ENCODE data around the gene RAP1A.
"Not testable (repeated sequence)": the region's sequence is repeated elsewhere in the genome, so short reads cannot be mapped to it uniquely, and the experiment has no call there.

Gene RAP1A

GRCh38 chr1:111737216-111738132, 117.9 kb downstream of the RAP1A start:
- Mint-ChIP-seq H3K36me3 (no peaks in the 10 kb centered on the region), H3K4me3 (peak overlapping the region; percentile 89), H3K4me1 (peaks cover 24% of the 10 kb centered on the region), H3K27me3 (peaks cover 20% of the 10 kb centered on the region), H3K27ac (peak overlapping the region; percentile 63), H3K9me3 (no peaks in the 10 kb centered on the region)

GRCh38 chr1:111738133-111738435, 118.5 kb downstream of the RAP1A start:
- peak overlapping the region; percentile 89 for H3K4me3 Mint-ChIP-seq
- H3K27ac Mint-ChIP-seq, result peak overlapping the region; percentile 63
- H3K9me3 Mint-ChIP-seq, result no peaks in the 10 kb centered on the region
- H3K27me3 Mint-ChIP-seq, result peaks cover 20% of the 10 kb centered on the region
- H3K36me3 Mint-ChIP-seq, result no peaks in the 10 kb centered on the region
- peaks cover 24% of the 10 kb centered on the region for H3K4me1 Mint-ChIP-seq

GRCh38 chr1:111738436-111739193, 119.0 kb downstream of the RAP1A start:
- Mint-ChIP-seq H3K27me3 (peaks cover 20% of the 10 kb centered on the region), H3K36me3 (no peaks in the 10 kb centered on the region), H3K27ac (no peak overlapping the region), H3K4me1 (peaks cover 24% of the 10 kb centered on the region), H3K4me3 (peak overlapping the region; percentile 91), H3K9me3 (no peaks in the 10 kb centered on the region)

DNA sequence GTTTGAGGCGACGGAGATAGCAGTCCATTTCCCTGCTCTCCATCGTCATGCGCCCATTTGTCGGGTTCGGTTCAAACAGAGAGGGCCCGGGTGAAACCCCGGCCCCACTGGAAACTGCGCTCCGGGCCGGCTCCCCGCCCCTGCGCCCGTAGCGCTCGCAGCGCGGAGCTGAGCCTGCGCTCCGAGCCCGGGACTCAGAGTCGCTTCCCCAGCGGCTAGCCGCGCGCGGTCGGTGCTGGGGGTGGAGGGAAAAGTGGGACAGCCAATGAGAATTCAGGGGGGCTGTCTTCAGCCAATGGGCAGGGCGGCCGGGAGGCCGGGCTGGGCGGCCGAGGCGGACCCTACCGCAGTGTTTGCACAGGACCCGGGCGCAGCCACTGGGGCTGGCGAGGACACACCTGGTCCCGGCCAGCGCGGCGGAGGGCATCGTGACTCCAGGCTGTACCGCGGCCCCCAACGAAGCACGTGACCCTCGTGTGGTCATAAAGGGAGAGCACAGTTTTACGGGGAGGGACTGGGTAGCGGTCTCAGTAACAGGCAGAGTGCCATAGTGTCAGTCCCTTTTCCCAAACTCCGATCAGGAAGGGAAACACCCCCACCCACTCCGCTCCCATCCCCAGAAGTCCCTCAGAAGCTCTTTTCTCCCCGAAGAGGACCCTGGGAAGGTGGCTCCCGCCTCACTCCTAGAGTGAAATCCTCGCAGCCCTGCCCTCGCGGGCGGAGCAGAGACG, 119.8 kb downstream of the RAP1A start, which contains the start of gene INKA2:
Gene INKA2 (minus strand): TSS at position 202 of the 731 bp plus-strand sequence. CDS start 153 bp downstream, at position 49.
- H3K27me3 Mint-ChIP-seq, result peaks cover 20% of the 10 kb centered on the region

GRCh38 chr1:111739925-111740765, 120.6 kb downstream of the RAP1A start:
- no peaks in the 10 kb centered on the region for H3K36me3 Mint-ChIP-seq
- peak overlapping the region; percentile 21 for H3K27ac Mint-ChIP-seq
- peak overlapping the region; percentile 91 for H3K4me3 Mint-ChIP-seq
- peaks cover 24% of the 10 kb centered on the region for H3K4me1 Mint-ChIP-seq
- no peaks in the 10 kb centered on the region for H3K9me3 Mint-ChIP-seq
- H3K27me3 Mint-ChIP-seq, result peaks cover 20% of the 10 kb centered on the region

More for the DNA sequence above, 119.8 kb downstream of the RAP1A start, which contains the start of gene INKA2:
- Mint-ChIP-seq H3K9me3 (no peaks in the 10 kb centered on the region), H3K4me3 (peak within 1 kb of the TSS; percentile 91), H3K27ac (peak within 1 kb of the TSS; percentile 21), H3K36me3 (no peaks in the 10 kb centered on the region), H3K4me1 (peaks cover 24% of the 10 kb centered on the region)

GRCh38 chr1:111742292-111742691, 122.7 kb downstream of the RAP1A start:
- not testable (repeated sequence) for H3K27ac Mint-ChIP-seq, H3K36me3 Mint-ChIP-seq, H3K9me3 Mint-ChIP-seq, H3K4me3 Mint-ChIP-seq
- Mint-ChIP-seq H3K27me3 (peaks cover 20% of the 10 kb centered on the region), H3K4me1 (peaks cover 24% of the 10 kb centered on the region)

- no peak overlapping the region for H3K27ac Mint-ChIP-seq
These were observed 123.5 kb downstream of the RAP1A start for GRCh38 chr1:111742938-111743549.

GRCh38 chr1:111743679-111744101, 124.1 kb downstream of the RAP1A start:
- Mint-ChIP-seq H3K27me3 (peaks cover 11% of the 10 kb centered on the region), H3K4me3 (no peak overlapping the region), H3K27ac (no peak overlapping the region), H3K9me3 (no peaks in the 10 kb centered on the region), H3K4me1 (peaks cover 14% of the 10 kb centered on the region), H3K36me3 (no peaks in the 10 kb centered on the region)

More at GRCh38 chr1:111742938-111743549, 123.5 kb downstream of the RAP1A start:
- no peak overlapping the region for H3K4me3 Mint-ChIP-seq
- peaks cover 13% of the 10 kb centered on the region for H3K27me3 Mint-ChIP-seq
- peaks cover 17% of the 10 kb centered on the region for H3K4me1 Mint-ChIP-seq
- no peaks in the 10 kb centered on the region for H3K36me3 Mint-ChIP-seq
- H3K9me3 Mint-ChIP-seq, result no peaks in the 10 kb centered on the region

DNA sequence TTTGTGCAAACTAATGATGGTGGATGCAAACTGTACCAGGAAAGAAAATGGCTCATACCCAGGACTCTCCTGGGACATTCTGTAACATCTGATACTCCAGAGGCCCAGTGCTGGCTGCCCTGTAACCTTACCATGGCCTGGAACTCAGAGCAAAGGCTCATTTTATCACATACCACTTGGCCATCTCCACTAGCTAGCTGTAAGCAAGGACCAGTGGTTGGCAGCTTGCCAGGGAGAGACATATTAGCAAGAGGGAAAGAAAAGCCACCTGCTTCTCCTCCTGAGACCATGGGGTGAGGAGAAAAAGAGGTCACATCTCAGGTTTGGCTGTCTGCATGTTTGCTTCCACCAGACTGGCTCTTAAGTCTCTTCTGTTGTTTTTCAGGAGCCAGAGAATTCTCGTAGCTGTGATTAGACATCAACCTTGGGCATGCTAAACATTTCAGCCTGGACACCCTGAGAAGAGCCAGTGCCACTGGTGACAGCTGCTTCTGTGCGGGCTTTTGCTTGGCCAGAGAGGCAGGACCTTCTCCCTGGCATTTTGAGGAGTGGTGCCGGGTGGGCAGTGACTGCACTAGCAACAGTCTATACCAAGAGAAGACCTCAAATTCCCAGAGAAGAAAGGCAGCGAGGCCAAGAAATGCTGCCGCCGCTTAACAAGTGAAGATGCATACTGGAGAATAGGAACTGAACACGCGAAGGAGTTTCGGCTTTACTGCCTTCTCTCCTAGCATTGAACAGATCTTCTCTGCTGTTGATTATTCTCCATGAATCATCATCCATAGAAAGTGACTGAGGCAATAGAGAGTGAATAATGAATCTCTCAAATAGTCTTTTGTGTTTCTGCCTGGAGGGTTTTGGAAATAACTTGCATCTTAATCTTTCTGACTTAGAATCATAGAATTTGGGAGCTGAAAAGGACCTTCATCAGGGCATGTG, 126.4 kb downstream of the RAP1A start:
- H3K27ac Mint-ChIP-seq, result no peak overlapping the region
- no peaks in the 10 kb centered on the region for H3K36me3 Mint-ChIP-seq
- H3K4me1 Mint-ChIP-seq, result peaks cover 2% of the 10 kb centered on the region
- no peak overlapping the region for H3K4me3 Mint-ChIP-seq
- H3K9me3 Mint-ChIP-seq, result no peaks in the 10 kb centered on the region
- H3K27me3 Mint-ChIP-seq, result peaks cover 3% of the 10 kb centered on the region

DNA sequence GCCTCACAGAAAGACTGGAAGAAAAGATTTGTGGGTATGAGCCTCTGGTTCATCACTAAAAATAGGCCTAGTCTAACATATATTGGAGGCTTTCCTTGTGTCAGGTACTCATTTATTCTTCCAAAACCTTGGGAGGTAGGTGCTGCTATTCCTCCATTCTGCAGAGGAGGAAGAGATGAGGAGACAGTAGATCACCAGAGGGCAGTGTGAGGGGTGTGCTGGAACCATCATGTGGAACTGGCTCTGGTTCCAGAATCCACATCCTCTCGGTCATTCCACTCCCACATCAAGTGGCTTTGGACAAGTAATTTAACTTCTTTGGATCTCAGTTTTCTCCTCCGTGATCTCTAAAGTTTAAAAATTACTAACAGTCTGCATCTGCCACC, 127.0 kb downstream of the RAP1A start:
- Mint-ChIP-seq H3K9me3 (no peaks in the 10 kb centered on the region), H3K27me3 (peaks cover 1% of the 10 kb centered on the region), H3K36me3 (no peaks in the 10 kb centered on the region), H3K27ac (no peak overlapping the region), H3K4me3 (no peak overlapping the region), H3K4me1 (no peaks in the 10 kb centered on the region)

DNA sequence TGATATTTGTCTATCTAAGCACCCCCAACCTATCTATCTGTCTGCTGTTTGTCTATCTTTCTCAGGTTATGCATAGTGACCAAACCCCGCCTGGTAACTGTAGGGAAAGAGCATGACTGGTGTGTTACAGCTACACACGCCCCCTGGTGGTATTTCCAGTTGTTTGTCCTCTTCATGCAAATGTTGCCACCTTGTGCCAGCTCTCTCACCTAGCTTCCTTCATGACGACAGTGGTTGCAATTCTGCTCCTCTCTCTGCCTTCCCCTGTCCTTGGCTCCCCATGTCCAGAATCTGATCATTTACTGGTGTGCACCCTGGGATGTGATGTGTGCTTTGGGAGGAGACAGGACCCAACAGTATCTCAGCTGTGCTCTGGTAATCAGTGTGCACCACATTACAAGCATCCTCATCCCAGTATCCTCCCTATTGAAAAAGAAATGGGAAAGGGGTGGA, 127.7 kb downstream of the RAP1A start:
- Mint-ChIP-seq H3K4me3 (no peak overlapping the region), H3K27ac (no peak overlapping the region), H3K9me3 (no peaks in the 10 kb centered on the region), H3K27me3 (no peaks in the 10 kb centered on the region), H3K4me1 (no peaks in the 10 kb centered on the region), H3K36me3 (no peaks in the 10 kb centered on the region)

- Mint-ChIP-seq H3K36me3 (no peaks in the 10 kb centered on the region), H3K27me3 (no peaks in the 10 kb centered on the region), H3K4me1 (no peaks in the 10 kb centered on the region), H3K27ac (no peak overlapping the region), H3K4me3 (no peak overlapping the region), H3K9me3 (no peaks in the 10 kb centered on the region)
These were observed 128.4 kb downstream of the RAP1A start for GRCh38 chr1:111747947-111748346.

DNA sequence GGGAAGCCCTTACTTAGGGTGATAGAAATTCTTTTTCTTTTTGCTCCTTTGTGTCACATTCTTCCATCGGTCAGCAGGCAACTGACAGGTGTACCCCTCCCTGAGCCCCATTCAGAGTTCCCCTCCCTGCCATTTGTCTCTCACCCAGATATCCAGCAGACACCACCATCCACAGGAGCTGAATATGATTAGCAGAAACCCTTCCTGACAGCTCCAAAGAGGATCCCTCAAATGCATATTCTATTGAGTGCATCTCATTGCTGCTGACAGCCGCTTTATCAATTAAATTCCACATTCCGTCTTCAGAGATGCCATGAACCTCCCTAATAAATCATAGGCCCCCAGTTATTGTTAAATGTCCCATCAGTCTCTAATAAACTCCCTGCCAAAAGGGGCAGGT, 130.0 kb downstream of the RAP1A start:
- Mint-ChIP-seq H3K9me3 (no peaks in the 10 kb centered on the region), H3K4me3 (no peak overlapping the region), H3K4me1 (peaks cover 8% of the 10 kb centered on the region), H3K36me3 (no peaks in the 10 kb centered on the region), H3K27me3 (no peaks in the 10 kb centered on the region), H3K27ac (no peak overlapping the region)

Data from activated naive CD4-positive, alpha-beta T cell treated with anti-CD3 and anti-CD28 coated beads, Interleukin-2, amount 50 U/mL, for 24 hours (primary cell).